ENCODE results near the gene SMPX. TPM values are rescaled to one million over a fixed set of nuclear protein-coding genes. Genes with fewer than 3 reads are reported as not detected.

SMPX gene
- total and polyA plus RNA-seq, 2 experiments from 2014 or later = not detected

DNA sequence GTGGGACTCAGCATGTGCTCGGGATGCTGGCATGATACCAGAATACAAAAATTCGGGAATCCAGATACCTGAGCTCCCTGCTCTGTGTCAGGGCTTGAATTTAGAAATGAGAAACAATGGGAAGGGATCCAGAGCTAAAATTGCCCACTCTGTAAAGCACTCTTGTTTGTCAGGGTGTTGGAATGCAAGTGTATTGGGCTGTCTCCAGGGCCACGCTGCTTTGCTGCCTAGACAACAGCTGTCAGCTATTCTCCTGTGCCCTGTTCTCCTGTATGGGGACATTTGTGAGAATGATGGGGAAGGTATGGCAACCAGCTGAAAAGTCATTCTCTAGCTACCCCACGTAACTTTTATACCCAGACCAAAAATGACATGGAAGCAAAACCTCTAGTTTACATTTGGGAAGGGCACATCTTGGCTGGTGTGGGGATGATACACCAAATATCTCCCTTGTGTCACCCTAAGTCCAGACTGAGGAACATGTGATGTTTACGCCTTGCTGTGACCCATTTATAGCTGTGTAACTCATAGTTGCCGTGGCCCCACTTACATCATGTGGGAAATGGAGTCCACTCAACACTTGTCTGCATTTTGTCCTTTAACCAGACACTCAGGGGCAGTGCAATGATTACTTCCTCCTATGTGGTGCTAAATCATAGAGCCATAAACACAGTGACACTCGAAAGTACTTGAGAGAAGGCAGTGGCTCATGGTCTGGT is 46.6 kb downstream of the SMPX start:
- no peaks in the 10 kb centered on the region for H3K36me3 ChIP-seq (ENCODE audit: insufficient read depth)
- no peak overlapping the region for H3K4me3 ChIP-seq
- no peak overlapping the region for H3K4me2 ChIP-seq
- Mint-ChIP-seq H3K9me3 (no peaks in the 10 kb centered on the region), H3K27me3 (ENCODE audit: insufficient read depth, low read depth, poor library complexity) (no peaks in the 10 kb centered on the region), H3K27ac (no peak overlapping the region), H3K4me1 (no peaks in the 10 kb centered on the region), H3K36me3 (ENCODE audit: low read depth) (no peaks in the 10 kb centered on the region), H3K4me3 (no peak overlapping the region)
- no peaks in the 10 kb centered on the region for H3F3A ChIP-seq (replicated peaks; ENCODE audit: low read depth)
- no peak for DNase-seq (ENCODE audit: low spot score)
- no peaks in the 10 kb centered on the region for H3K9me2 ChIP-seq (ENCODE audit: insufficient read depth)
- no peak overlapping the region for H3K27ac ChIP-seq (ENCODE audit: low read depth)
- no peaks in the 10 kb centered on the region for H4K20me1 ChIP-seq (replicated peaks; ENCODE audit: insufficient read depth)
- no peak overlapping the region for H2AFZ ChIP-seq
- H3K27me3 ChIP-seq (ENCODE audit: insufficient read depth) = no peaks in the 10 kb centered on the region
- no peak for ATAC-seq
- H3K79me2 ChIP-seq (replicated peaks; ENCODE audit: insufficient read depth) = no peaks in the 10 kb centered on the region
- TF ChIP-seq, protein P1, sequence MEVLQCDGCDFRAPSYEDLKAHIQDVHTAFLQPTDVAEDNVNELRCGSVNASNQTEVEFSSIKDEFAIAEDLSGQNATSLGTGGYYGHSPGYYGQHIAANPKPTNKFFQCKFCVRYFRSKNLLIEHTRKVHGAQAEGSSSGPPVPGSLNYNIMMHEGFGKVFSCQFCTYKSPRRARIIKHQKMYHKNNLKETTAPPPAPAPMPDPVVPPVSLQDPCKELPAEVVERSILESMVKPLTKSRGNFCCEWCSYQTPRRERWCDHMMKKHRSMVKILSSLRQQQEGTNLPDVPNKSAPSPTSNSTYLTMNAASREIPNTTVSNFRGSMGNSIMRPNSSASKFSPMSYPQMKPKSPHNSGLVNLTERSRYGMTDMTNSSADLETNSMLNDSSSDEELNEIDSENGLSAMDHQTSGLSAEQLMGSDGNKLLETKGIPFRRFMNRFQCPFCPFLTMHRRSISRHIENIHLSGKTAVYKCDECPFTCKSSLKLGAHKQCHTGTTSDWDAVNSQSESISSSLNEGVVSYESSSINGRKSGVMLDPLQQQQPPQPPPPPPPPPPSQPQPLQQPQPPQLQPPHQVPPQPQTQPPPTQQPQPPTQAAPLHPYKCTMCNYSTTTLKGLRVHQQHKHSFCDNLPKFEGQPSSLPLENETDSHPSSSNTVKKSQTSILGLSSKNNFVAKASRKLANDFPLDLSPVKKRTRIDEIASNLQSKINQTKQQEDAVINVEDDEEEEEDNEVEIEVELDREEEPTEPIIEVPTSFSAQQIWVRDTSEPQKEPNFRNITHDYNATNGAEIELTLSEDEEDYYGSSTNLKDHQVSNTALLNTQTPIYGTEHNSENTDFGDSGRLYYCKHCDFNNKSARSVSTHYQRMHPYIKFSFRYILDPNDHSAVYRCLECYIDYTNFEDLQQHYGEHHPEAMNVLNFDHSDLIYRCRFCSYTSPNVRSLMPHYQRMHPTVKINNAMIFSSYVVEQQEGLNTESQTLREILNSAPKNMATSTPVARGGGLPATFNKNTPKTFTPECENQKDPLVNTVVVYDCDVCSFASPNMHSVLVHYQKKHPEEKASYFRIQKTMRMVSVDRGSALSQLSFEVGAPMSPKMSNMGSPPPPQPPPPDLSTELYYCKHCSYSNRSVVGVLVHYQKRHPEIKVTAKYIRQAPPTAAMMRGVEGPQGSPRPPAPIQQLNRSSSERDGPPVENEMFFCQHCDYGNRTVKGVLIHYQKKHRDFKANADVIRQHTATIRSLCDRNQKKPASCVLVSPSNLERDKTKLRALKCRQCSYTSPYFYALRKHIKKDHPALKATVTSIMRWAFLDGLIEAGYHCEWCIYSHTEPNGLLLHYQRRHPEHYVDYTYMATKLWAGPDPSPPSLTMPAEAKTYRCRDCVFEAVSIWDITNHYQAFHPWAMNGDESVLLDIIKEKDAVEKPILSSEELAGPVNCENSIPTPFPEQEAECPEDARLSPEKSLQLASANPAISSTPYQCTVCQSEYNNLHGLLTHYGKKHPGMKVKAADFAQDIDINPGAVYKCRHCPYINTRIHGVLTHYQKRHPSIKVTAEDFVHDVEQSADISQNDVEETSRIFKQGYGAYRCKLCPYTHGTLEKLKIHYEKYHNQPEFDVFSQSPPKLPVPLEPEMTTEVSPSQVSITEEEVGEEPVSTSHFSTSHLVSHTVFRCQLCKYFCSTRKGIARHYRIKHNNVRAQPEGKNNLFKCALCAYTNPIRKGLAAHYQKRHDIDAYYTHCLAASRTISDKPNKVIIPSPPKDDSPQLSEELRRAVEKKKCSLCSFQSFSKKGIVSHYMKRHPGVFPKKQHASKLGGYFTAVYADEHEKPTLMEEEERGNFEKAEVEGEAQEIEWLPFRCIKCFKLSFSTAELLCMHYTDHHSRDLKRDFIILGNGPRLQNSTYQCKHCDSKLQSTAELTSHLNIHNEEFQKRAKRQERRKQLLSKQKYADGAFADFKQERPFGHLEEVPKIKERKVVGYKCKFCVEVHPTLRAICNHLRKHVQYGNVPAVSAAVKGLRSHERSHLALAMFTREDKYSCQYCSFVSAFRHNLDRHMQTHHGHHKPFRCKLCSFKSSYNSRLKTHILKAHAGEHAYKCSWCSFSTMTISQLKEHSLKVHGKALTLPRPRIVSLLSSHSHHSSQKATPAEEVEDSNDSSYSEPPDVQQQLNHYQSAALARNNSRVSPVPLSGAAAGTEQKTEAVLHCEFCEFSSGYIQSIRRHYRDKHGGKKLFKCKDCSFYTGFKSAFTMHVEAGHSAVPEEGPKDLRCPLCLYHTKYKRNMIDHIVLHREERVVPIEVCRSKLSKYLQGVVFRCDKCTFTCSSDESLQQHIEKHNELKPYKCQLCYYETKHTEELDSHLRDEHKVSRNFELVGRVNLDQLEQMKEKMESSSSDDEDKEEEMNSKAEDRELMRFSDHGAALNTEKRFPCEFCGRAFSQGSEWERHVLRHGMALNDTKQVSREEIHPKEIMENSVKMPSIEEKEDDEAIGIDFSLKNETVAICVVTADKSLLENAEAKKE (CRISPR knock-in tag; IDR thresholded peaks at IDR 0.05) = no peak
- TF ChIP-seq ZNF114 (CRISPR knock-in tag; IDR thresholded peaks at IDR 0.05) (no peak), EZH2phosphoT487 (IDR thresholded peaks at IDR 0.05; ENCODE audit: unreplicated experiment) (no peak), EZH2 (IDR thresholded peaks at IDR 0.05; ENCODE audit: low read depth, unreplicated experiment) (no peak), CTCF (conservative IDR thresholded peaks at IDR 0.05; ENCODE audit: low read depth in 2 of 2) (no peak), POLR2AphosphoS5 (IDR thresholded peaks at IDR 0.05; ENCODE audit: low read depth) (no peak), NANOG (IDR thresholded peaks at IDR 0.05; ENCODE audit: borderline replicate concordance) (no peak), STAT1 (IDR thresholded peaks at IDR 0.05; ENCODE audit: unreplicated experiment) (no peak), JUNB (IDR thresholded peaks at IDR 0.05; ENCODE audit: unreplicated experiment) (no peak), CREB1 (CRISPR knock-in tag; IDR thresholded peaks at IDR 0.05; ENCODE audit: low read depth) (no peak), ZNF331 (CRISPR knock-in tag; IDR thresholded peaks at IDR 0.05; ENCODE audit: low read depth) (no peak), REST (IDR thresholded peaks at IDR 0.05; ENCODE audit: unreplicated experiment) (no peak), ETS1 (IDR thresholded peaks at IDR 0.05) (no peak)
- no peaks in the 10 kb centered on the region for H3K4me1 ChIP-seq (ENCODE audit: insufficient read depth)
